Upper lobe of left lung (tissue), 4 donors: ENCODE results near the gene NUDT2.

Experiments
- CTCF ChIP-seq, 6 experiments: fragments of 450-650 bp in 4 of 6; fragments of 200-600 bp in 2 of 6; sonication (generic) in 2 of 6; IDR thresholded peaks; one replicate each; pipeline ENCODE4 v1.5.1; 2016 to 2019; ENCODE audit warnings: antibody characterized with exemption in 6 of 6
- POLR2A ChIP-seq, 4 donors: fragments of 450-650 bp; IDR thresholded peaks; one replicate each; pipeline ENCODE4 v1.5.1; 2016 to 2017; ENCODE audit warnings: antibody characterized with exemption in 4 of 4, mild to moderate bottlenecking in 2 of 4
- POLR2AphosphoS5 ChIP-seq, 2 donors: sonication (generic); formaldehyde crosslinking; IDR thresholded peaks; one replicate each; pipeline ENCODE4 v1.5.1; 2017; ENCODE audit warnings: antibody characterized with exemption in 2 of 2

- TF ChIP-seq POLR2AphosphoS5 (IDR thresholded peaks at IDR 0.05), result no peak
- no peak for TF ChIP-seq CTCF (IDR thresholded peaks at IDR 0.05)
- no peak for TF ChIP-seq POLR2A (IDR thresholded peaks at IDR 0.05)
Observed at GRCh38 chr9:34310215-34310614, 19.2 kb upstream of the NUDT2 start.
